ENCODE measurements around the gene TRAPPC1. TPM values are rescaled to one million over a fixed set of nuclear protein-coding genes. Genes with fewer than 3 reads are reported as not detected.

TRAPPC1 gene
- total and polyA plus RNA-seq, 10 of the 15 experiments (the other 5 are each of a cell fraction or from before 2014, with no cell fraction given) = 31.3 to 306 (median 134) TPM

GRCh38 chr17:7940743-7941142, 9.0 kb upstream of the TRAPPC1 start:
- DNase-seq (ENCODE audit: low read depth, low spot score) (no peak), ATAC-seq (no peak), FAIRE-seq (no peak)
- ChIA-PET RAD21 (ENCODE audit: unreplicated experiment) (interaction anchor here (1.3 kb wide), 1 partner anchor 120 kb away, joined by 3 read pairs; no protein-coding TSS in a partner anchor), POLR2A (interaction anchor here (1.2 to 1.6 kb wide), 2 partner anchors 9 to 11 kb away, joined by 3 to 5 read pairs; partner anchors contain the start of genes CNTROB and TRAPPC1), SMC1A (ENCODE audit: uncharacterized antibody, unreplicated experiment) (interaction anchor here (0.8 to 1.1 kb wide), 2 partner anchors 10 to 43 kb away, joined by 3 to 4 read pairs; no protein-coding TSS in a partner anchor), CTCF (interaction anchor here (0.5 to 3.3 kb wide), 4 partner anchors 30 to 513 kb away, joined by 3 to 13 read pairs (median 4); no protein-coding TSS in a partner anchor)
- no TSS peak for BruUV-seq (replicated peaks)
- no peaks in the 10 kb centered on the region for H4K20me1 ChIP-seq (ENCODE audit: control insufficient read depth, insufficient read depth)
- 100% methylated on average over 6 of the region's 6 CpGs for WGBS (ENCODE audit: insufficient coverage, insufficient replicate concordance, low lambda C conversion rate, missing lambda C conversion rate)
- H2AFZ ChIP-seq (ENCODE audit: control insufficient read depth, low read depth, low read length) = no peak overlapping the region
- H3K4me2 ChIP-seq (ENCODE audit: control insufficient read depth, insufficient read depth) = no peak overlapping the region
- peaks cover 8 to 22% of the 10 kb centered on the region in 2 experiments for H3K36me3 ChIP-seq (ENCODE audit: control insufficient read depth in 2 of 2, insufficient read depth in 2 of 2, low read length in 1 of 2)
- TF ChIP-seq SIN3A (IDR thresholded peaks at IDR 0.05; ENCODE audit: low read depth, low read length) (no peak), BCLAF1 (IDR thresholded peaks at IDR 0.05) (no peak), CTCF (IDR thresholded peaks at IDR 0.05 in 2 of 3, conservative IDR thresholded peaks at IDR 0.05 in 1 of 3; ENCODE audit: control insufficient read depth in 2 of 3, extremely low read depth in 1 of 3, insufficient read depth in 1 of 3, low read depth in 3 of 3, low read length in 3 of 3) (no peak), ATF7 (IDR thresholded peaks at IDR 0.05; ENCODE audit: low read depth) (no peak), DPF2 (IDR thresholded peaks at IDR 0.05) (no peak), ZNF24 (IDR thresholded peaks at IDR 0.05) (no peak), ATF3 (IDR thresholded peaks at IDR 0.05; ENCODE audit: borderline replicate concordance, extremely low read depth, low read depth, low read length) (no peak), EZH2 (IDR thresholded peaks at IDR 0.05; ENCODE audit: borderline replicate concordance, control insufficient read depth, low read depth, low read length) (no peak), CREM (IDR thresholded peaks at IDR 0.05; ENCODE audit: low read depth) (no peak), NRF1 (conservative IDR thresholded peaks at IDR 0.05; ENCODE audit: low read depth, low read length) (no peak), RB1 (IDR thresholded peaks at IDR 0.05; ENCODE audit: borderline replicate concordance) (no peak), TBL1XR1 (IDR thresholded peaks at IDR 0.05; ENCODE audit: low read depth, low read length) (no peak), KDM1A (IDR thresholded peaks at IDR 0.05; ENCODE audit: borderline replicate concordance) (no peak)
- TF ChIP-seq, protein P1, sequence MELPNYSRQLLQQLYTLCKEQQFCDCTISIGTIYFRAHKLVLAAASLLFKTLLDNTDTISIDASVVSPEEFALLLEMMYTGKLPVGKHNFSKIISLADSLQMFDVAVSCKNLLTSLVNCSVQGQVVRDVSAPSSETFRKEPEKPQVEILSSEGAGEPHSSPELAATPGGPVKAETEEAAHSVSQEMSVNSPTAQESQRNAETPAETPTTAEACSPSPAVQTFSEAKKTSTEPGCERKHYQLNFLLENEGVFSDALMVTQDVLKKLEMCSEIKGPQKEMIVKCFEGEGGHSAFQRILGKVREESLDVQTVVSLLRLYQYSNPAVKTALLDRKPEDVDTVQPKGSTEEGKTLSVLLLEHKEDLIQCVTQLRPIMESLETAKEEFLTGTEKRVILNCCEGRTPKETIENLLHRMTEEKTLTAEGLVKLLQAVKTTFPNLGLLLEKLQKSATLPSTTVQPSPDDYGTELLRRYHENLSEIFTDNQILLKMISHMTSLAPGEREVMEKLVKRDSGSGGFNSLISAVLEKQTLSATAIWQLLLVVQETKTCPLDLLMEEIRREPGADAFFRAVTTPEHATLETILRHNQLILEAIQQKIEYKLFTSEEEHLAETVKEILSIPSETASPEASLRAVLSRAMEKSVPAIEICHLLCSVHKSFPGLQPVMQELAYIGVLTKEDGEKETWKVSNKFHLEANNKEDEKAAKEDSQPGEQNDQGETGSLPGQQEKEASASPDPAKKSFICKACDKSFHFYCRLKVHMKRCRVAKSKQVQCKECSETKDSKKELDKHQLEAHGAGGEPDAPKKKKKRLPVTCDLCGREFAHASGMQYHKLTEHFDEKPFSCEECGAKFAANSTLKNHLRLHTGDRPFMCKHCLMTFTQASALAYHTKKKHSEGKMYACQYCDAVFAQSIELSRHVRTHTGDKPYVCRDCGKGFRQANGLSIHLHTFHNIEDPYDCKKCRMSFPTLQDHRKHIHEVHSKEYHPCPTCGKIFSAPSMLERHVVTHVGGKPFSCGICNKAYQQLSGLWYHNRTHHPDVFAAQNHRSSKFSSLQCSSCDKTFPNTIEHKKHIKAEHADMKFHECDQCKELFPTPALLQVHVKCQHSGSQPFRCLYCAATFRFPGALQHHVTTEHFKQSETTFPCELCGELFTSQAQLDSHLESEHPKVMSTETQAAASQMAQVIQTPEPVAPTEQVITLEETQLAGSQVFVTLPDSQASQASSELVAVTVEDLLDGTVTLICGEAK (IDR thresholded peaks at IDR 0.05; ENCODE audit: borderline replicate concordance) = no peak
- no peaks in the 10 kb centered on the region for H3K4me1 ChIP-seq (ENCODE audit: control insufficient read depth, insufficient read depth, low read length)
- H3K4me3 ChIP-seq = no peak overlapping the region
- H3K9me3 ChIP-seq (replicated peaks; ENCODE audit: control insufficient read depth, insufficient read depth, low read length) = no peaks in the 10 kb centered on the region
- no peak overlapping the region for H3K27ac ChIP-seq (ENCODE audit: control insufficient read depth, insufficient read depth)
- in situ Hi-C loops (cut with MboI) = no loop called here
- H3K79me2 ChIP-seq (ENCODE audit: control insufficient read depth, insufficient read depth, low read length) = no peaks in the 10 kb centered on the region
- H3K9ac ChIP-seq (ENCODE audit: control insufficient read depth, insufficient read depth, low read length) = no peak overlapping the region
- H3K27me3 ChIP-seq (replicated peaks in 1 of 2; ENCODE audit: control insufficient read depth in 2 of 2, insufficient read depth in 2 of 2, low read length in 1 of 2) = no peaks in the 10 kb centered on the region
- intact Hi-C loops (cut with micrococcal nuclease; ENCODE audit: unreplicated experiment) = no loop called here

Measured in GM12878 (cell line).